IMR-90 (cell line): ENCODE results near the gene SIRT2. TPM values are rescaled to one million over a fixed set of nuclear protein-coding genes. Genes with fewer than 3 reads are reported as not detected.
A peak's percentile ranks its signal among the peaks of the same experiment; 100 is the strongest.

Source experiments
- ATAC-seq: fragments of 200-7000 bp; cut with Tn5 transposase; 2 replicates; pipeline ENCODE4 v1.9.1; 2020; ENCODE audit warnings: low read depth, mild to moderate bottlenecking, moderate library complexity
- BruUV-seq: library from RNA; stranded (reverse); fragments of 400-500 nt; replicated peaks from 2 replicates; lab custom pipeline; 2021; lab: Mats Ljungman, UMichigan
- CTCF ChIA-PET: fragments of 300-600 bp; formaldehyde crosslinking; extraction: SDS; loops from one replicate; lab custom pipeline; 2021; ENCODE audit warnings: antibody characterized with exemption; lab: Yijun Ruan, JAX
- POLR2A ChIA-PET: fragments of 300-600 bp; sonication (Branson Sonifier 250); formaldehyde crosslinking; loops from one replicate; lab custom pipeline; 2022; ENCODE audit warnings: antibody characterized with exemption; ENCODE audit not compliant: unreplicated experiment; lab: Charles Lee
- DNase-seq: peaks from one replicate; pipeline ENCODE4 v3.0.0; 2013
- H2AFZ ChIP-seq: replicated peaks from 2 replicates; pipeline ENCODE3; 2013; ENCODE audit warnings: low read length, mild to moderate bottlenecking; ENCODE audit not compliant: poor library complexity
- H2AK5ac ChIP-seq: 2 replicates; pipeline ENCODE4 v1.6.1; 2013; ENCODE audit warnings: low read depth, low read length, inconsistent platforms
- H2AK9ac ChIP-seq: replicated peaks from 2 replicates; pipeline ENCODE3; 2013; ENCODE audit warnings: mild to moderate bottlenecking, low read depth, low read length, moderate library complexity; ENCODE audit not compliant: poor library complexity
- H2BK120ac ChIP-seq: 2 replicates; pipeline ENCODE4 v1.6.1; 2013; ENCODE audit warnings: low read depth, low read length, inconsistent platforms
- H2BK15ac ChIP-seq: 3 replicates; pipeline ENCODE4 v1.6.1; 2013; ENCODE audit warnings: low read depth, low read length, inconsistent platforms
- H2BK20ac ChIP-seq: 2 replicates; pipeline ENCODE4 v1.6.1; 2013; ENCODE audit warnings: low read depth, mild to moderate bottlenecking, inconsistent platforms, low read length, moderate library complexity
- H2BK5ac ChIP-seq: 2 replicates; pipeline ENCODE4 v1.6.1; 2013; ENCODE audit warnings: mild to moderate bottlenecking, low read depth, low read length, inconsistent platforms; ENCODE audit not compliant: poor library complexity, severe bottlenecking
- H3K14ac ChIP-seq: replicated peaks from 2 replicates; pipeline ENCODE4 v1.6.1; 2013; ENCODE audit warnings: low read depth, low read length, inconsistent platforms
- H3K18ac ChIP-seq: 2 replicates; pipeline ENCODE4 v1.6.1; 2013; ENCODE audit warnings: low read depth, low read length, control low read depth
- H3K23ac ChIP-seq: 2 replicates; pipeline ENCODE4 v1.6.1; 2013; ENCODE audit warnings: low read depth, low read length, inconsistent platforms
- H3K27ac ChIP-seq: 2 replicates; pipeline ENCODE4 v1.5.1; 2013; ENCODE audit warnings: mild to moderate bottlenecking, control low read depth, low read length; ENCODE audit not compliant: insufficient read depth
- H3K27me3 ChIP-seq: 2 replicates; pipeline ENCODE4 v1.6.1; 2013; ENCODE audit warnings: low read length; ENCODE audit not compliant: control insufficient read depth, insufficient read depth
- H3K36me3 ChIP-seq: 2 replicates; pipeline ENCODE4 v1.6.1; 2013; ENCODE audit warnings: low read length, mixed read lengths; ENCODE audit not compliant: control insufficient read depth, insufficient read depth
- H3K4ac ChIP-seq: 2 replicates; pipeline ENCODE4 v1.6.1; 2013; ENCODE audit warnings: low read depth, low read length, inconsistent platforms
- H3K4me1 ChIP-seq: 2 replicates; pipeline ENCODE4 v1.6.1; 2013; ENCODE audit warnings: low read length, mixed read lengths; ENCODE audit not compliant: control insufficient read depth, insufficient read depth
- H3K4me2 ChIP-seq: 2 replicates; pipeline ENCODE4 v1.6.1; 2013; ENCODE audit warnings: low read depth, mild to moderate bottlenecking, control low read depth, low read length, moderate library complexity
- H3K4me3 ChIP-seq: 2 replicates; pipeline ENCODE4 v1.5.1; 2013; ENCODE audit warnings: low read depth, mild to moderate bottlenecking, control low read depth, low read length, moderate library complexity; ENCODE audit not compliant: insufficient read depth
- H3K56ac ChIP-seq: 2 replicates; pipeline ENCODE4 v1.6.1; 2013; ENCODE audit warnings: low read length, inconsistent platforms; ENCODE audit not compliant: insufficient read depth; ENCODE audit errors: extremely low read depth
- H3K79me1 ChIP-seq, 2 experiments: 2 replicates each; pipeline ENCODE4 v1.6.1; 2013; ENCODE audit warnings: low read length in 2 of 2, inconsistent platforms in 1 of 2, low read depth in 1 of 2
- H3K9ac ChIP-seq: 2 replicates; pipeline ENCODE4 v1.6.1; 2013; ENCODE audit warnings: low read depth, low read length, control low read depth
- H3K9me1 ChIP-seq: 2 replicates; pipeline ENCODE4 v1.6.1; 2013; ENCODE audit warnings: low read length, inconsistent platforms; ENCODE audit not compliant: insufficient read depth
- H3K9me3 ChIP-seq: 2 replicates; pipeline ENCODE4 v1.6.1; 2013; ENCODE audit warnings: low read length; ENCODE audit not compliant: control insufficient read depth, insufficient read depth
- H4K20me1 ChIP-seq: 2 replicates; pipeline ENCODE4 v1.6.1; 2013; ENCODE audit warnings: low read length, inconsistent platforms; ENCODE audit not compliant: insufficient read depth
- H4K5ac ChIP-seq: 2 replicates; pipeline ENCODE4 v1.6.1; 2013; ENCODE audit warnings: mild to moderate bottlenecking, low read depth, low read length, control low read depth
- H4K8ac ChIP-seq, 2 experiments: 2 replicates each; pipeline ENCODE4 v1.6.1; 2013; ENCODE audit warnings: low read depth in 2 of 2, low read length in 2 of 2, control low read depth in 1 of 2, inconsistent platforms in 1 of 2
- H4K91ac ChIP-seq: 2 replicates; pipeline ENCODE4 v1.6.1; 2013; ENCODE audit warnings: low read depth, low read length, inconsistent platforms; ENCODE audit not compliant: insufficient read depth
- CEBPB ChIP-seq: IDR thresholded peaks from 2 replicates; pipeline ENCODE4 v1.6.1; 2012; ENCODE audit warnings: low read depth, low read length, improper control_type of control experiment
- MAZ ChIP-seq: IDR thresholded peaks from 2 replicates; pipeline ENCODE4 v1.6.1; 2012; ENCODE audit warnings: low read depth, mild to moderate bottlenecking, low read length, improper control_type of control experiment, moderate library complexity, borderline replicate concordance
- RAD21 ChIP-seq: IDR thresholded peaks from 2 replicates; pipeline ENCODE4 v1.6.1; 2012; ENCODE audit warnings: low read length, improper control_type of control experiment
- SMC3 ChIP-seq: fragments of 150-350 bp; IDR thresholded peaks from 2 replicates; pipeline ENCODE4 v1.6.1; 2016; ENCODE audit warnings: low read depth, mild to moderate bottlenecking, antibody characterized with exemption, low read length, moderate library complexity
- WGBS, 2 experiments: methylation state at CpG; one replicate each; pipeline versions ENCODE4 v1.1.5 to v1.1.7; 2013; ENCODE audit warnings: missing lambda C conversion rate in 2 of 2; ENCODE audit not compliant: insufficient read length in 1 of 2; ENCODE audit errors: extremely low coverage in 2 of 2; 5-methylcytosine and 5-hydroxymethylcytosine counted together
- dilution Hi-C: fragments of 300-500 bp; cut with HindIII; formaldehyde crosslinking; loops from one replicate; pipeline ENCODE4 v1.14.3; 2018; ENCODE audit warnings: low sequenced_read_pairs; ENCODE audit not compliant: unreplicated experiment
- in situ Hi-C: fragments of 300-500 bp; cut with MboI; formaldehyde crosslinking; loops from 3 replicates; pipeline ENCODE4 v1.14.3; 2019; ENCODE audit warnings: low sequenced_read_pairs, inconsistent platforms, mixed read lengths
- intact Hi-C: fragments of 100-400 bp; cut with micrococcal nuclease; formaldehyde crosslinking; loops from 2 replicates; pipeline ENCODE4 v1.10.0; 2022
- polyA plus RNA-seq, 3 experiments: library from polyadenylated mRNA; depleted of rRNA; stranded (reverse); fragments of >200 nt; gene quantifications; 2 replicates each; pipeline ENCODE4 v1.2.3, GENCODE V29; 2012; ENCODE audit warnings: low replicate concordance in 1 of 3
- total RNA-seq: library from RNA; depleted of rRNA; stranded (reverse); fragments of >200 nt; gene quantifications from 2 replicates; pipeline ENCODE4 v1.2.3, GENCODE V29; 2012
- TF ChIP-seq, protein P1 (sequence below): fragments of 150-350 bp; IDR thresholded peaks from 2 replicates; pipeline ENCODE4 v1.6.1; 2016; ENCODE audit warnings: low read depth, mild to moderate bottlenecking, low read length, moderate library complexity, borderline replicate concordance
- TF ChIP-seq, protein P2 (sequence below): conservative IDR thresholded peaks from 2 replicates; pipeline ENCODE4 v1.5.1; 2012; ENCODE audit warnings: mild to moderate bottlenecking, low read depth, low read length, improper control_type of control experiment

SIRT2 gene
- total and polyA plus RNA-seq, 2 of the 4 experiments (the other 2 are of a cell fraction) = 43.0 to 50.0 TPM

DNA sequence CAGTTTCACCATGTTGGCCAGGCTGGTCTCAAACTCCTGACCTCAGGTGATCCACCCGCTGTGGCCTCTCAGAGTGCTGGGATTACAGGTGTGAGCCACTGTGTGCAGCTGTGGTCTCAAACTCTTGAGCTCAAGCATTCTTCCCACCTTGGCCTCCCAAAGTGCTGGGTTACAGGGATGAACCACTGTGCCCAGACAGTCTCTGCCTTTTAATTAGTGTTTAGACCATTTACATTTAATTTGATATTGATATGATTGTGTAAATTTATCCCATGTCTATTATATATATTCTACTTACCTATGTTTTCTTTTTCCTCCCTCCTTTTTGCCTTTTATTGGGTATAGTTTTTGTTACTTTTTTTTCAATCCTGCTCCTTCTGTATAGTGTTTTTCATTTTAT, 2.3 kb upstream of the SIRT2 start (continued):
- no peak for TF ChIP-seq SMC3
- TF ChIP-seq, protein P1, sequence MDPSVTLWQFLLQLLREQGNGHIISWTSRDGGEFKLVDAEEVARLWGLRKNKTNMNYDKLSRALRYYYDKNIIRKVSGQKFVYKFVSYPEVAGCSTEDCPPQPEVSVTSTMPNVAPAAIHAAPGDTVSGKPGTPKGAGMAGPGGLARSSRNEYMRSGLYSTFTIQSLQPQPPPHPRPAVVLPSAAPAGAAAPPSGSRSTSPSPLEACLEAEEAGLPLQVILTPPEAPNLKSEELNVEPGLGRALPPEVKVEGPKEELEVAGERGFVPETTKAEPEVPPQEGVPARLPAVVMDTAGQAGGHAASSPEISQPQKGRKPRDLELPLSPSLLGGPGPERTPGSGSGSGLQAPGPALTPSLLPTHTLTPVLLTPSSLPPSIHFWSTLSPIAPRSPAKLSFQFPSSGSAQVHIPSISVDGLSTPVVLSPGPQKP = no peak

DNA sequence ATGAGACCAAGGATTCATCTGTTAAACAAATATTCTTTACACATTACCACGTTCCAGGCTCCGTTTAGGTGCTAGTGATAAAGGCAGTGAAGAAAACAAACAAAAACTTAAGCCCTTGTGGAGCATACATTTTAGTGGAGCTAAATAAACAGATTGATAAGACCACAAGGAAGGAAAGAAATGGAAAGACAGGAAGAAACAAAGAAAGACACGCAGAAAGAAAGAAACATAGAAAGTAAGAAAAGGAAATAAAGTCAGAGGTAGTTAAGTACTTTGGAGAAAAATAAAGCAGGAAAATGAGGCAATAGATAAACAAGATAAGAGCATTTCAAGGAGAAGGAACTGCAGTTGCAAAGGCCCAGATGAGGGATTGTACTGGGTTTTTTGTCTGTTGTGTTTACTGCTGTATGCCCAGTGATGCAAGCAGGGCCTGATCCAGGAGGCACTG, 1.3 kb upstream of the SIRT2 start:
- Histone ChIP-seq H4K8ac (no peak overlapping the region), H3K27me3 (no peaks in the 10 kb centered on the region), H3K18ac (no peak overlapping the region), H4K5ac (no peak overlapping the region), H4K91ac (no peak overlapping the region), H3K9me1 (no peaks in the 10 kb centered on the region; the same call in none of the 2 replicates), H3K4me3 (peak overlapping the region; percentile 66), H3K14ac (no peak overlapping the region), H3K56ac (no peak overlapping the region), H2BK120ac (no peak overlapping the region), H3K36me3 (peaks cover 6% of the 10 kb centered on the region; the same call in 1 of the 2 replicates), H3K9me3 (no peaks in the 10 kb centered on the region), H3K9ac (peak overlapping the region; percentile 36), H2BK5ac (no peak overlapping the region), H2AFZ (no peak overlapping the region), H3K4me1 (peaks cover 3% of the 10 kb centered on the region; the same call in 1 of the 2 replicates), H2AK9ac (no peak overlapping the region), H3K23ac (peak overlapping the region; percentile 48; the same call in 1 of the 2 replicates), H3K27ac (no peak overlapping the region), H2BK20ac (no peak overlapping the region), H2AK5ac (no peak overlapping the region), H4K20me1 (peaks cover 4% of the 10 kb centered on the region), H3K4ac (no peak overlapping the region; the same call in 1 of the 2 replicates), H3K79me1 (peaks cover 20 to 49% of the 10 kb centered on the region in 2 experiments), H3K4me2 (peak overlapping the region; percentile 83), H2BK15ac (no peak overlapping the region)
- in situ Hi-C loops = loop anchor here (25.0 kb wide), 1 partner anchor 163 kb away; the partner anchor contains the start of gene CAPN12
- dilution Hi-C loops = no loop called here
- CTCF ChIA-PET = interaction anchor here (0.6 to 1.7 kb wide), 5 partner anchors 13 to 422 kb away, joined by 3 to 9 read pairs (median 4); partner anchors contain the start of genes MRPS12 and SARS2
- POLR2A ChIA-PET = interaction anchor here (0.9 kb wide), 1 partner anchor 37 kb away, joined by 6 read pairs; no protein-coding TSS in a partner anchor
- TF ChIP-seq RAD21 (no peak), SMC3 (no peak), CEBPB (peak; percentile 29; the same call in 1 of the 2 replicates), MAZ (no peak)
- TF ChIP-seq, protein P2, sequence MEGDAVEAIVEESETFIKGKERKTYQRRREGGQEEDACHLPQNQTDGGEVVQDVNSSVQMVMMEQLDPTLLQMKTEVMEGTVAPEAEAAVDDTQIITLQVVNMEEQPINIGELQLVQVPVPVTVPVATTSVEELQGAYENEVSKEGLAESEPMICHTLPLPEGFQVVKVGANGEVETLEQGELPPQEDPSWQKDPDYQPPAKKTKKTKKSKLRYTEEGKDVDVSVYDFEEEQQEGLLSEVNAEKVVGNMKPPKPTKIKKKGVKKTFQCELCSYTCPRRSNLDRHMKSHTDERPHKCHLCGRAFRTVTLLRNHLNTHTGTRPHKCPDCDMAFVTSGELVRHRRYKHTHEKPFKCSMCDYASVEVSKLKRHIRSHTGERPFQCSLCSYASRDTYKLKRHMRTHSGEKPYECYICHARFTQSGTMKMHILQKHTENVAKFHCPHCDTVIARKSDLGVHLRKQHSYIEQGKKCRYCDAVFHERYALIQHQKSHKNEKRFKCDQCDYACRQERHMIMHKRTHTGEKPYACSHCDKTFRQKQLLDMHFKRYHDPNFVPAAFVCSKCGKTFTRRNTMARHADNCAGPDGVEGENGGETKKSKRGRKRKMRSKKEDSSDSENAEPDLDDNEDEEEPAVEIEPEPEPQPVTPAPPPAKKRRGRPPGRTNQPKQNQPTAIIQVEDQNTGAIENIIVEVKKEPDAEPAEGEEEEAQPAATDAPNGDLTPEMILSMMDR = no peak
- ATAC-seq (no peak), DNase-seq (no peak)
- intact Hi-C loops = no loop called here
- no TSS peak for BruUV-seq
- WGBS, 2 experiments = no CpG with 5 or more reads among the region's 3 CpGs
